ENCODE results near the gene CEP295NL. TPM values are rescaled to one million over a fixed set of nuclear protein-coding genes. Genes with fewer than 3 reads are reported as not detected.

The CEP295NL gene
- total and polyA plus RNA-seq, 2 of the 8 experiments (the other 6 are each of a cell fraction or from before 2014, with no cell fraction given): 0.06 to 2.0 TPM

DNA sequence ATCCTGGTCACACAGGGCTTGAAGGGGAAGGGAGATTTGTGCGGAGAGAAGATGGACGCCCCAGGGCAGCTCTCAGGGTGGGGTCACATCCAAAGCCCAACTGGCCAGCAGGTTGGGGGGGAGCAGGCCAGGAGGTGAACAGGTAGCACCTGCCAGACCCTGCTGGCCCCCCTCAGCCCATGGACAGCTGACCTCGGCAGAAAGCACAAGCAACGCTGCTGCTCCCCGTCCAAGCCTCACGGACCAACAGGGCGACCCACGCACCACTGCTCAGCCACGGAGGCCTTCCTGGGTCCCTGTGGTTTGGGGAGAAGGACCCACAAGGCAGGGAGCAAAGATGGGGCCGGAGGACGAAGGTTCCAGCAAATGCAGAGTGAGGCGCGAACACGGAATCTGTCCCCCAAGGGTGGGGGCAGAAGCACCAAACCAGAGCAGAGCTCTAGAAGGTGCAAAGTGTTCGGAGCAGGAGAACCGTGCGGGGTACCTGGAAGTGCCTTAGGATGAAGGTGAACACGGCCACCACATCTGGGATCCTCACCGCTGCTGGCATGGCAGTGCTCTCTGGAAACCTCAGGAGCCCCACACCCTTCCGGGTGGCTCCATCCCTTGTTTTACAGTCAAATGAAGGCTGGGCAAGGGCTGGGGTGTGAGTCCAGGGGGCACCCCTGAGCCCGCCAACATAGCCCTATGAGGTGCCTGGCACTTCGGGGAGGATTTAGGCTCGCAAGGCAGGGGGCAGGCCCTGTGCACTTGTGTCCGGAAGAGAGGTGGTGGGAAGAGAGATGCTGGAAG, 17.9 kb downstream of the CEP295NL start:
- Histone ChIP-seq H3K79me2 (ENCODE audit: control insufficient read depth in 1 of 2, insufficient read depth in 2 of 2, low read length in 2 of 2) (peaks cover 0 to 11% of the 10 kb centered on the region in 2 experiments; a peak in 1 of 4 replicates), H3K27me3 (replicated peaks in 1 of 4; ENCODE audit: control insufficient read depth in 3 of 4, extremely low read depth in 1 of 4, insufficient read depth in 3 of 4, low read length in 3 of 4) (no peaks in the 10 kb centered on the region; a peak in 1 of 7 replicates), H3K9ac (replicated peaks in 1 of 4; ENCODE audit: extremely low read depth in 1 of 4, low read depth in 3 of 4, low read length in 3 of 4) (no peak overlapping the region), H2BK15ac (ENCODE audit: low read length) (no peak overlapping the region), H3K36me3 (ENCODE audit: control insufficient read depth in 2 of 4, insufficient read depth in 4 of 4, low read length in 3 of 4) (peaks cover 0 to 2% (median 0%) of the 10 kb centered on the region in 4 experiments; a peak in 1 of 8 replicates), H4K5ac (ENCODE audit: insufficient read length, low read depth, low read length) (no peak overlapping the region), H4K20me1 (replicated peaks in 1 of 2; ENCODE audit: control insufficient read depth in 1 of 2, insufficient read depth in 2 of 2, low read length in 2 of 2) (peaks cover 4 to 7% of the 10 kb centered on the region in 2 experiments), H2AFZ (ENCODE audit: low read length) (no peak overlapping the region), H3K23me2 (ENCODE audit: low read depth, low read length) (no peaks in the 10 kb centered on the region), H2BK120ac (replicated peaks; ENCODE audit: low read depth, low read length) (no peak overlapping the region), H3K4me2 (ENCODE audit: insufficient read depth in 1 of 2, low read depth in 2 of 2, low read length in 2 of 2) (peak overlapping the region in 1 of 2 experiments; percentile 41; a peak in 1 of 4 replicates), H2BK5ac (ENCODE audit: low read depth, low read length) (no peak overlapping the region; the same call in 1 of the 2 replicates), H3K27ac (ENCODE audit: low read depth, low read length) (no peak overlapping the region), H3K4me3 (ENCODE audit: extremely low read depth in 1 of 4, insufficient read depth in 2 of 4, low read depth in 3 of 4, low read length in 4 of 4) (no peak overlapping the region), H4K8ac (ENCODE audit: extremely low read depth, insufficient read depth, low read length) (peak overlapping the region; percentile 3; the same call in 1 of the 2 replicates), H2BK20ac (ENCODE audit: low read length) (no peak overlapping the region), H3K79me1 (ENCODE audit: low read depth, low read length) (no peaks in the 10 kb centered on the region; the same call in 1 of the 2 replicates), H3K4ac (replicated peaks; ENCODE audit: insufficient read length, low read depth, low read length) (no peak overlapping the region), H2AK5ac (ENCODE audit: low read depth, low read length) (0 out of 2 replicates have a peak overlapping the region, but pooled peaks have one; percentile 40), H3K4me1 (replicated peaks in 1 of 4; ENCODE audit: control insufficient read depth in 3 of 4, insufficient read depth in 4 of 4, low read length in 3 of 4) (peaks cover 0 to 23% (median 20%) of the 10 kb centered on the region in 4 experiments; a peak in 6 of 7 replicates), H4K91ac (replicated peaks; ENCODE audit: insufficient read length, low read length) (no peak overlapping the region), H3K9me3 (ENCODE audit: insufficient read depth in 2 of 2, low read depth in 1 of 2, low read length in 1 of 2) (no peaks in the 10 kb centered on the region), H3K23ac (ENCODE audit: insufficient read length) (no peak overlapping the region), H3K56ac (replicated peaks; ENCODE audit: insufficient read length, low read depth, low read length) (no peak overlapping the region), H2BK12ac (ENCODE audit: low read depth, low read length) (0 out of 2 replicates have a peak overlapping the region, but pooled peaks have one; percentile 23), H3K18ac (ENCODE audit: extremely low read depth, low read length) (no peak overlapping the region), H3K14ac (ENCODE audit: insufficient read length) (no peak overlapping the region)
- ChIA-PET CTCF (ENCODE audit: partially characterized antibody) (interaction anchor here (0.6 to 2.8 kb wide), 4 partner anchors 11 to 87 kb away, joined by 4 to 12 read pairs (median 6); no protein-coding TSS in a partner anchor), POLR2A (ENCODE audit: partially characterized antibody) (no interaction called here)
- FAIRE-seq: no peak
- 93% methylated on average over 18 of the region's 24 CpGs; no CpG with 5 or more reads in 1 of the 2 experiments for WGBS, 2 experiments (ENCODE audit: extremely low coverage in 1 of 2, insufficient coverage in 1 of 2, insufficient read length in 1 of 2, insufficient replicate concordance in 2 of 2, low coverage in 1 of 2, low lambda C conversion rate in 2 of 2, missing lambda C conversion rate in 1 of 2)
- no peak for TF ChIP-seq EZH2 (IDR thresholded peaks at IDR 0.05; ENCODE audit: low read depth, low read length, severe bottlenecking)
- no peak for DNase-seq (ENCODE audit: low read depth in 1 of 2, low spot score in 2 of 2)

All from H1 (cell line).